Left renal pelvis (tissue), 4 donors: ENCODE data around the gene NR1D1. TPM values are rescaled to one million over a fixed set of nuclear protein-coding genes. Genes with fewer than 3 reads are reported as not detected.
A peak's percentile ranks its signal among the peaks of the same experiment; 100 is the strongest.

Experiments used
- DNase-seq, 4 donors: peaks; one replicate each; pipeline ENCODE4 v3.0.0-alpha.2; 2013; ENCODE audit warnings: low read depth in 4 of 4, low spot score in 3 of 4
- polyA plus RNA-seq, 4 donors: library from polyadenylated mRNA; unstranded; fragments of 120-200 nt; gene quantifications; one replicate each; pipeline ENCODE4 v1.2.1, GENCODE V29; 2013; ENCODE audit not compliant: insufficient read length in 4 of 4

NR1D1 gene
- polyA plus RNA-seq, 4 donors: 3.1 to 5.5 (median 4.2) TPM

- no peak for DNase-seq
Observed at GRCh38 chr17:40079545-40079944, 20.8 kb downstream of the NR1D1 start.

DNA sequence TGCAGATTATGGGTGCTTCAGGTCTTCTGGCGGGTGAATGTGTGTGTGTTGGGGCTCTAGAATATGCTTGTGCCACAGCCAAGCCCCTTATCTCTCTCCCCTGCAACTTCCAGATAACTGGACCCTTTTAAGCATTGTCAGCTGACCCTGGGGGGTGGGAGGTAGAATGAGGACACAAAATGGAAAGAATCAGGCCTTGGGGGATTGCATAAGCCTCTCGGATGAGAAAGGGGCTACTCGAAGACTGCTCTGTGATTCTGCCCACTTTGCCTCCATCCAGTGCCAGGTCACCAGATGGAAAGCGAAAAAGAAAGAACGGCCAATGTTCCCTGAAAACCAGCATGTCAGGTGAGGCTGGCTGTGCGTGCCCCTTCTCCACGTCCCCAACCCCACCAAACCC, 23.8 kb downstream of the NR1D1 start:
- DNase-seq: no peak

- no peak for DNase-seq
Observed at GRCh38 chr17:40075942-40076498, 24.4 kb downstream of the NR1D1 start.

- DNase-seq: no peak
Observed at GRCh38 chr17:40075201-40075941, 25.0 kb downstream of the NR1D1 start.

DNA sequence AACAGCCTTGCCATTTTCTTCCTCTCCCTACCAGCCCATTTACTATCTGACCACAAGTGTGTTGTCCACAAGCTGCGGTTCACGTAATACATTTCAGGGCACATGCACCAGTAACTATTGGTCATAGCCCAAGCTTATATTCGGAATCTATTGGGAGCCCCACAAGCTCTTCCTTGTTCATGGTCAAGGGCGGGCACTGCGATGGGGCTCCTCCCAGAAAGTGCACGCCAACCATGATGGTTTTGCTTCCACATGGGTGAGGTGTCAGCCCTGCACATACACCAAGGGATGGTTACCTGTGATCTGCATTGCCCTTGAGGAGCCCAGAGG, 25.6 kb downstream of the NR1D1 start:
- no peak for DNase-seq

DNA sequence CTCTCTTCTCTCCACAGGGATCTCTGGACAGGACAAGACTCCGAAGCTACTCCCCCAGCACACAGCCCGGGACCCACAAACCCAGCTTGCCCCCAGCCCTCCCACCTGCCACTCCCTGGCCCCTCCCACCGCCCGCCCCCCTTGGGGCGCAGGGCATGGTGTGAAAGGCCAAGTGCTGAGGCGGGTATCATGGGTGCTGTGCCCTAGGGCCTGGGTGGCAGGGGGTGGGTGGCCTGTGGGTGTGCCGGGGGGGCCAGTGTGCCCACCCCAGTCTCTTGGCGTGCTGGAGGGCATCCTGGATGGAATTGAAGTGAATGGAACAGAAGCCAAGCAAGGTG, 26.2 kb downstream of the NR1D1 start:
- no peak for DNase-seq

DNA sequence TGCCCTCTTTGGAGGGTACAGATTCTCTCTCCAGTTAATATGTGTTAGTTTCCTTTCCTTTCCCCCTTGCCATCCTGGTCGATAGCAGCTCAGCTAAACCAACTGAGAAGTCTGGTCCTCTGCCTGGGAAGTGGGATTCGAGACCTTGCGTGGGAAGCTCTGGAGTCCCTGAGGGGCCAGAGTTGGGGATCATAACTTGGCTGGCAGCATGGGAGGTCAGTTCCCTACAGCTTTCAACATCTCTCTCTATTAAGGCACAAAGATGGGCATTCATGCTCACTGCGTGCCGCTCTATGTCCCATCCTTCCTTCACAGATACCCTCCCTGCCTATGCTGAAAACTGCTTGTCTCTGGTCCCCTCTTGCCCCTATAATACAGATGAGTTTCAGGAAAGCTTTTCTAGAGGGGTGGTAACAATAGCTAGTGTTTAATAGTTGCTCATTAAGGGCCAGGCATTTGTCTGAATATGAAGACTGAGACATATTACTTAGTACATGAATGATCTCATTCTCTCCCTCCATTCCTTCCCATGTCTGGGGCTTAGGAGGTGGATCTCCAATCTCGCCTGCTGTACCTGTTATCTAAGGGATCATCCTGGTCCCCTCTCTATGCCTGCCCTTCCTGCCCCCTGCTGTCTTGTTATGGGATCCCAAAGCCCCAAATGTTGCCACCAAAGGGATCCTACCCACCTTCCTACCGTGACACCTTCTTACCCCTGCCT, 26.8 kb downstream of the NR1D1 start:
- no peak for DNase-seq

GRCh38 chr17:40072735-40073346, 27.5 kb downstream of the NR1D1 start:
- DNase-seq: no peak

DNA sequence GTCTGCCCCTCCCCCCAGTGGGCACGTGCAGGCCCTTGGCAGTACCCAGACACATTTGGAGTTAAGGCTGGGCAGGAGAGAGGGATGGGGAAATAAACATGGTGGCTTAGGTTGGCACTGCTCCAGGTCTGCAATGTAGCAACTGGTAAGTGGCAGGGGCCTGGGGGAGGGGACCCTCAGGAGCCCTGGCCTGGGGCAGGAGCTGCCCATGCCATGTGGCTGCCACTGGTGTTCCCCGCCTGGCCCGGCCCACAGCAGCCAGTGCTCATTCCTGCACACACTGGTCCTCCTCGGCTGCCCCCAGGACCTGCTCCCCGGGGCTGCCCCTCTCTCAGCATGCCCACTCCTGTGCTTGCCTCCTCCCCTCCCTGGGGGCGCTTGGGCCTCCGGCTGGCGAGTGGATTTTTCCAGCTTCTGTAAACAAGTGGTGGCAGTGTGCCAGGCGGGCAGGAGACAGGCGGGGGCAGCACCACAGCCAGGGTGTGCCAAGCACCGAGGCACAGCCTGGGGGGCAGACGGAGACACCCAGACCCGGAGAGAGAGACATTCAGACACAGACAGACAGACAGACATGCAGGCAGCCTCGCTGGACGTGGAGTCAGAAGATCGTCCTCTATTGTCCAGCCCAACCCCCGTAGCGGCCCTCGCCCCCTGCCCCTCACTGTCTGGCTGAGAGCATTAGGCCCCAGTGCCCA, 28.2 kb downstream of the NR1D1 start:
- DNase-seq: no peak

GRCh38 chr17:40071313-40072039, 28.9 kb downstream of the NR1D1 start:
- no peak for DNase-seq

DNA sequence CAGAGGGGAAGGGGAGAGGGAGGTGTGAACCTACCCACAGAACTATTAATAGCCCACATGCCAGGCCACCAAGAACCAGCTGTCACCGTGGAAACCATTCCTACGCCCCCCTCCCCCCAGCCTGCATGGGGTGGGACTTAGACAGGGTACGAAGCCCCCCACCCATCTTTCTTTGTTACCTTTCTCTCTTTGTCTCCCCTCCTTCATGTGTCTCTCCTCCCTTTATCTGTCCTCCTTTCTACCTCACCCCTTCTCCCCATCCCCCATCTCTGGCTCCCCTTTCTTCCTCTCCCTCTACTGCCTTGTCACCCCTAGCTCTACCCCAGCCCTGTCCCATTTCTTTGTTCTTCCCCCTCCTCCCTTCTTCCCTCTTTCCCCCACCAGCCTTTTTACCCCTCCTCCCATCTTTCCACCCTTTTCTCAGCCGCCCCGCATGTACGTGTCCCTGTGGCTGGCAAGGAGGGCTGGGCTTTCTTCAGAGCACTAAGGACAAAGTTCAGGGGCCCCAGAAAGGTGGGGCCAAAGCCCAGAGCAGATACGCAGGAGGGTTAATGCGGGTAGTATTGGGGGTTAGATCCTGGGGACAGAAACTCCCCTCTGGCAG, 29.6 kb downstream of the NR1D1 start:
- no peak for DNase-seq

DNA sequence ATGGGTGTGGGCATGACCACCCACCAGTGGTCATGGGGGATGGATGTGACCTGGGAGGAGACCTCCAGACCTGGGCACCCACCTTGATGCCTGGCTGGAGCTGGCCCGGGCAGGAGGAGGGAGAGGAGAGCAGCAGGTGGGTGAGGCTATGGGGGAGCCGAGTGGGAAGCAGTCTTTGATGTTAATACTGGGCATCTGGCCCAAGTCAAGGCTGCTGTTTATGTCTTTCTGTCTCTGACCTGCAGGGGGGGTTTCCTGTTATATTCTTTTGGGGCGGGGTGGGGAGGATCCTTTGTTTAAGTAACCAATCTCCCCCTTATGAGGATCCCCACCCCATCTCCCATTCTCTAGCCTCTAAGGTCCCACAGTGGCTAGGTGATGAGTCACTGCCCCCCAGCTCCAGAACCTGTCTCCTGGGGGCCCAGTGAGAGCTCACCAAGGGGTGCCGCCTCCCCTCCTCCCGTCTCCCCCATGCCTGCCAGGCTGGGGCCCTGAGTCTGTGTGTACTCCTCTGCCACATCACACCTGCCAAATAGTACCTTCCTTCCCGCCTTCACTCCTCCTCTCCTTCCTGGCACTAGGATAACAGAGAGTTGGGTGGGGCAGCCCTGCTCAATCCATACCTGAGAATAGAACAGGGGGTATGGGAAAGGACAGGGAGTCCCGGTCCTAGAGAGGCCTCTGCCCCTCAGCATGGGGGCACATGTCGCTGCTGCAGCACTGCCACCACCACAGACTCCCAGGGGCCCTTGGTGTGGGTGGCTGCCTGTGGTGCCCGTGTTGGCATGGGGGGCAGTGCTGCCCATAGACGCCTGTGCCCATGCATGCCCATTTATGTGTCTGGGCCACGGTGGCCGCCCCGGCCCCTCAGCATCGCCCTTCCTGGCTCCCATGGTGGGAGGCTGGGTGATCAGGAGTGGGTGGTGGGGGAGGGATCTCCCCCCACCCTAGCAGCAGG, 30.4 kb downstream of the NR1D1 start:
- DNase-seq: no peak

GRCh38 chr17:40068917-40069750, 31.3 kb downstream of the NR1D1 start:
- peak in 3 of 4 donors; percentile 76 to 82 (median 79) for DNase-seq

GRCh38 chr17:40068584-40068916, 31.8 kb downstream of the NR1D1 start:
- DNase-seq: no peak

GRCh38 chr17:40068129-40068581, 32.2 kb downstream of the NR1D1 start:
- no peak for DNase-seq

DNA sequence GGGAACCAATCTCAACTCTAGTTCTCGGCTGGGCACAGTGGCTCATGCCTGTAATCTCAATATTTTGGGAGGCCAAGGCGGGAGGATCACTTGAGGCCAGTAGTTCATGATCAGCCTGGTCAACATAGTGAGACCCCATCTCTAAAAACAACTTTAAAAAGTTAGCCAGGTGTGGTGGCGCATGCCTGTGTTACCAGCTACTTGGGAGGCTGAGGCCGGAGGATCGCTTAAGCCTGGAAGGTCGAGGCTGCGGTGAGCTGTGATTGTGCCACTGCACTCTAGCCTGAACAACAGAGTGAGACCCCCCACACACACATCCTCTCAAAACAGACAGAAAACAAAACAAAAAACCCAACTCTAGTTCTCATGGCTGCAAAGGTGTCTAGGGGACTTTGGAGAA, 32.7 kb downstream of the NR1D1 start:
- DNase-seq: no peak

DNA sequence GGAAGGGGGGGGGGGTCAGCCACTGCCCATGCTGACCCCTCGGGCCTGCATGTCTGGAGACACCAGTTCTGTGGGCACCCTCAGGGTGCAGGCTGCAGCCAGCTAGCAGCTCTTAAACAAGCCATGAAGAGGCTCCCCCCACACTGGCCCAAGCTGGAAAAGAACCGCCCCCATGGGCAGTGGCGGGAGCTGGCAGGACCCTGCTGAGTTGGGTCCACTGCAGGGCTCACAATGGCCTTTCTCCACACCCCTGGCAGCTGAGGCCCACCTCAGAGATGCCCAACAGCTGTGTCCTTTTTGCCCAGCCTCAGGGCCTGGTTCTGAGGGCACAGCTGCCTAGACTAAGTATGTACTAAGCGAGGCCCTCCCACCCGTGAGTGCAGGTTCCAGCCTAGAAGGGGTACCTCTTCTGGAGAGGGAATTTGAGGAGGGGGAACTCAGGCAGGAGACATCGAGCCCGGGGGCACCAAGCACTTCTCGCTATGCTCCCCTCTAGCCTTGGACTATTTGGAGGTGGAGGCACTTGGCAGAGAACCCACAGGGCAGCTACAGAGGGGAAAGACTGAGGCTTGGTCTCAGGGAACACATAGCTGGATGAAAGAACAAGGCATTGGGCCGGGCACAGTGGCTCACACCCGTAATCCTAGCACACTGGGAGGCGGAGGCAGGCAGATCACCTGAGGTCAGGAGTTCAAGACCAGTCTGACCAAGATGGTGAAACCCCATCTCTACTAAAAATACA, 34.4 kb downstream of the NR1D1 start:
- DNase-seq: no peak
